Keratinocyte (primary cell): ENCODE measurements around the gene CDK17. TPM values are rescaled to one million over a fixed set of nuclear protein-coding genes. Genes with fewer than 3 reads are reported as not detected.

Source experiments
- DNase-seq: peaks from one replicate; pipeline ENCODE4 v3.0.0-alpha.2; 2011; ENCODE audit warnings: low read depth, missing footprints, low spot score
- FAIRE-seq: peaks from 2 replicates; lab custom pipeline; 2011; peaks lifted over from hg19 to GRCh38; lab: Jason Lieb, UNC
- H2AFZ ChIP-seq: 2 replicates; pipeline ENCODE4 v1.6.0; 2012; ENCODE audit warnings: low read length, control low read depth, inconsistent platforms; ENCODE audit not compliant: control insufficient read depth
- H3K27ac ChIP-seq: 2 replicates; pipeline ENCODE4 v1.5.1; 2011; ENCODE audit warnings: low read length; ENCODE audit not compliant: control insufficient read depth, insufficient read depth
- H3K27me3 ChIP-seq: 3 replicates; pipeline ENCODE4 v1.6.0; 2011; ENCODE audit warnings: low read length; ENCODE audit not compliant: control insufficient read depth, insufficient read depth; ENCODE audit errors: extremely low read depth
- H3K36me3 ChIP-seq, 2 experiments: 2 replicates in 1 of 2; 3 replicates in 1 of 2; pipeline ENCODE4 v1.5.1; 2011; ENCODE audit warnings: low read length in 2 of 2, mild to moderate bottlenecking in 1 of 2; ENCODE audit not compliant: control insufficient read depth in 2 of 2, insufficient read depth in 2 of 2; ENCODE audit errors: extremely low read depth in 1 of 2
- H3K4me1 ChIP-seq: 3 replicates; pipeline ENCODE4 v1.5.1; 2011; ENCODE audit warnings: low read length; ENCODE audit not compliant: control insufficient read depth, insufficient read depth; ENCODE audit errors: extremely low read depth
- H3K4me2 ChIP-seq: 3 replicates; pipeline ENCODE4 v1.6.0; 2011; ENCODE audit warnings: low read depth, low read length; ENCODE audit not compliant: control insufficient read depth, insufficient read depth; ENCODE audit errors: extremely low read depth
- H3K4me3 ChIP-seq, 3 experiments: fragments of 200-600 bp in 1 of 3; sonication (generic) in 1 of 3; 2 replicates in 2 of 3; 3 replicates in 1 of 3; pipeline ENCODE4 v1.5.1; 2011 to 2016; ENCODE audit warnings: low read length in 3 of 3, mild to moderate bottlenecking in 3 of 3, control low read depth in 2 of 3, inconsistent platforms in 1 of 3, low read depth in 1 of 3, mixed read lengths in 1 of 3, mixed run types in 1 of 3, moderate library complexity in 1 of 3; ENCODE audit not compliant: control insufficient read depth in 2 of 3, insufficient read depth in 2 of 3; ENCODE audit errors: extremely low read depth in 1 of 3
- H3K79me2 ChIP-seq: 2 replicates; pipeline ENCODE4 v1.6.0; 2012; ENCODE audit warnings: low read length; ENCODE audit not compliant: control insufficient read depth, insufficient read depth
- H3K9ac ChIP-seq: 3 replicates; pipeline ENCODE4 v1.6.0; 2011; ENCODE audit warnings: low read length; ENCODE audit not compliant: control insufficient read depth, insufficient read depth; ENCODE audit errors: extremely low read depth
- H3K9me1 ChIP-seq: 3 replicates; pipeline ENCODE4 v1.6.0; 2011; ENCODE audit warnings: low read length; ENCODE audit not compliant: control insufficient read depth, insufficient read depth; ENCODE audit errors: extremely low read depth
- H3K9me3 ChIP-seq: 2 replicates; pipeline ENCODE4 v1.5.1; 2012; ENCODE audit warnings: low read depth, low read length; ENCODE audit not compliant: control insufficient read depth
- H4K20me1 ChIP-seq: 3 replicates; pipeline ENCODE4 v1.6.0; 2011; ENCODE audit warnings: low read length; ENCODE audit not compliant: control insufficient read depth, insufficient read depth; ENCODE audit errors: extremely low read depth
- EZH2 ChIP-seq: IDR thresholded peaks from one replicate; pipeline ENCODE4 v1.6.1; 2012; ENCODE audit warnings: inconsistent platforms, mild to moderate bottlenecking, low read length, moderate library complexity
- dilution Hi-C: fragments of 300-500 bp; cut with MboI; formaldehyde crosslinking; loops from one replicate; pipeline ENCODE4 v1.7.0; 2020; ENCODE audit warnings: low sequenced_read_pairs; ENCODE audit not compliant: extremely low pct_ligation_motif_present
- polyA minus RNA-seq, 3 experiments: library from RNA; depleted of rRNA, polyadenylated mRNA; stranded (reverse); fragments of >200 nt; gene quantifications; 1 replicate in 1 of 3; 2 replicates in 1 of 3; 3 replicates in 1 of 3; pipeline ENCODE4 v1.2.3, GENCODE V29; 2011
- polyA plus RNA-seq, 5 experiments: library from polyadenylated mRNA; depleted of rRNA in 3 of 5; stranded (reverse) in 3 of 5; stranded (forward) in 1 of 5; unstranded in 1 of 5; fragments of >200 nt; gene quantifications; 1 replicate in 1 of 5; 2 replicates in 3 of 5; 3 replicates in 1 of 5; pipeline versions ENCODE4 v1.2.1 to v1.2.3, GENCODE V29; 2011 to 2012; ENCODE audit warnings: missing spikeins in 2 of 5, low read depth in 1 of 5, low replicate concordance in 1 of 5
- TF ChIP-seq, protein P1 (sequence below), 3 experiments: IDR thresholded peaks in 1 of 3; conservative IDR thresholded peaks in 1 of 3; optimal IDR thresholded peaks in 1 of 3; 2 replicates in 2 of 3; 3 replicates in 1 of 3; pipeline versions ENCODE3 to v1.5.1; 2011; ENCODE audit warnings: low read length in 3 of 3, mild to moderate bottlenecking in 3 of 3, moderate library complexity in 2 of 3, control low read depth in 1 of 3, inconsistent platforms in 1 of 3; ENCODE audit not compliant: insufficient read depth in 2 of 3; ENCODE audit errors: extremely low read depth in 1 of 3

CDK17 gene
- polyA plus RNA-seq (19.9 to 33.0 TPM (median 30.1 TPM) in 3 replicates), polyA minus RNA-seq (9.7 to 82.1 TPM (median 49.8 TPM) in 3 replicates)
- polyA plus RNA-seq (2011; ENCODE audit: low read depth) = 12.3 TPM
- 11.9 and 32.5 TPM in 2 replicates for polyA plus RNA-seq (2011; cell fraction: cytosol; rRNA removed)
- polyA plus RNA-seq (2011; cell fraction: nucleus; rRNA removed) = 43.8 and 49.5 TPM in 2 replicates
- polyA plus RNA-seq (2012; ENCODE audit: low replicate concordance) = 12.8 and 22.9 TPM in 2 replicates
- polyA minus RNA-seq (2011; cell fraction: cytosol; rRNA and poly(A)+ RNA removed) = 42.0 TPM
- polyA minus RNA-seq (2011; cell fraction: nucleus; rRNA and poly(A)+ RNA removed) = 66.5 and 134 TPM in 2 replicates

DNA sequence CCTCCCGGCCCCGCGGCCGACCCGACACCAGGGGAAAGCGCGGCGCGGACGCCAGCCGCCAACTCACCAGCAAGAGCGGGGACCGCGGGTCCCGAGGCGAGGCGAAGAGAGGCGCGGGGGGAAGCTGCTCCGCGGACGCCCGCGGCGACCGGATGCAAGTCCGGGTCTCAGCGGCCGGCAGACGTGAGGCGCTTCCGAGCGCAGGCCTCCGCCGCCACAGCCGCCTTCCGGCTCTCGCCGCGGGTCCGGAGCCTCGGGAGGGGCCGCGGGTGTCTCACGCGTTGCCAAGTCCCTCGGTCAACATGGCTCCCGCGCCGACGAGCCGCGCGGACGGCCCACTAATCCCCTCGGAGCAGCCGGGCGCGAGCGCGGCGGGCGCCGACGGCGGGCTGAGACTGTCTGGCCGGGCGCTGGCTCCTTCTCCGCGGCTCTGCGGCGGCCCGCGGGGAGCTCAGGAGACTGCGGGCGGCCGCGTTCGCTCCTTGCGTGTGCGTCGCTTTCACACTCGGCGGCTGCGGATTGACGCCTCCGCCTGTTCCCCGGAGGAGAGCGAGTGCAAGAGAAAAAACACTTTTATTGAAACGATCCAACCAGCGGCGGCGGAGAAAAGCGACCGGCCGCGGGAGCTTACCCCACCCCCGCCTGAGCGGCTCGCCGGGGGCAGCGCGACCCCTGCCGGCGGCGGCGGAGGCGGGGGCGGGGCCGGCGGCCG is at the start of gene CDK17:
Gene CDK17, minus strand, starts transcription at position 521 of the 712 bp plus-strand sequence. CDS start 65,603 bp downstream, outside the sequence.
- Histone ChIP-seq H3K9me3 (no peaks in the 10 kb centered on the region), H3K9ac (peak within 1 kb of the TSS; percentile 92), H3K9me1 (no peaks in the 10 kb centered on the region), H2AFZ (peak within 1 kb of the TSS; percentile 21), H3K4me1 (peaks cover 22% of the 10 kb centered on the region), H3K27me3 (no peaks in the 10 kb centered on the region), H3K36me3 (no peaks in the 10 kb centered on the region), H3K4me3 (peak within 1 kb of the TSS; percentile 68 to 99 (median 78)), H3K4me2 (peak within 1 kb of the TSS; percentile 89), H3K27ac (peak within 1 kb of the TSS; percentile 79), H4K20me1 (peaks cover 6% of the 10 kb centered on the region), H3K79me2 (peaks cover 49% of the 10 kb centered on the region)
- FAIRE-seq = no peak
- TF ChIP-seq, protein P1, sequence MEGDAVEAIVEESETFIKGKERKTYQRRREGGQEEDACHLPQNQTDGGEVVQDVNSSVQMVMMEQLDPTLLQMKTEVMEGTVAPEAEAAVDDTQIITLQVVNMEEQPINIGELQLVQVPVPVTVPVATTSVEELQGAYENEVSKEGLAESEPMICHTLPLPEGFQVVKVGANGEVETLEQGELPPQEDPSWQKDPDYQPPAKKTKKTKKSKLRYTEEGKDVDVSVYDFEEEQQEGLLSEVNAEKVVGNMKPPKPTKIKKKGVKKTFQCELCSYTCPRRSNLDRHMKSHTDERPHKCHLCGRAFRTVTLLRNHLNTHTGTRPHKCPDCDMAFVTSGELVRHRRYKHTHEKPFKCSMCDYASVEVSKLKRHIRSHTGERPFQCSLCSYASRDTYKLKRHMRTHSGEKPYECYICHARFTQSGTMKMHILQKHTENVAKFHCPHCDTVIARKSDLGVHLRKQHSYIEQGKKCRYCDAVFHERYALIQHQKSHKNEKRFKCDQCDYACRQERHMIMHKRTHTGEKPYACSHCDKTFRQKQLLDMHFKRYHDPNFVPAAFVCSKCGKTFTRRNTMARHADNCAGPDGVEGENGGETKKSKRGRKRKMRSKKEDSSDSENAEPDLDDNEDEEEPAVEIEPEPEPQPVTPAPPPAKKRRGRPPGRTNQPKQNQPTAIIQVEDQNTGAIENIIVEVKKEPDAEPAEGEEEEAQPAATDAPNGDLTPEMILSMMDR (optimal IDR thresholded peaks at IDR 0.05 in 1 of 3, IDR thresholded peaks at IDR 0.05 in 1 of 3, conservative IDR thresholded peaks at IDR 0.05 in 1 of 3; ENCODE audit: extremely low read depth in 1 of 3, insufficient read depth in 2 of 3, low read length in 3 of 3) = peak in 2 of 3 experiments; percentile 32 to 47
- no peak for TF ChIP-seq EZH2
- dilution Hi-C loops = no loop called here
- no peak for DNase-seq

DNA sequence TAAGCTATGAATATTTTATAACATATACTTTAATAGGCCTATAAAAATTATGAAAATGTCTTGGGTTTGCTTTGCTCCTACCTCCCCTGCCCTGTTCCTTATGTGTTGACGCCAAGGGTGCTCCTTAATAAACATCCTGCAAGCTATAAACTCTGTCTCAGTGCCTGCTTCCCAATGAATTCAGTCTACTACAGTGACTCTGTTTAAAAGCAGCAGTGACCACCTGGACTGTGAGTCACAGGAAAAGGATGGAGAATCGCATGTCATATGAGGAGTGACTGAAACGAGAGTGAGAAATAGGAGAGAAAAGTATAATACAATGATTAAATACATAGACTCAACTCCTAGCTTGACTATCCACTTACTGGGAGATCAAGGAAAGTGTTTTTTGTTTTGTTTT is 48.1 kb upstream of the CDK17 start:
- H3K9me1 ChIP-seq = no peaks in the 10 kb centered on the region
- dilution Hi-C loops = no loop called here
- H3K36me3 ChIP-seq = no peaks in the 10 kb centered on the region
- peak overlapping the region; percentile 10 for H3K4me2 ChIP-seq
- TF ChIP-seq EZH2 = no peak
- TF ChIP-seq, protein P1 (optimal IDR thresholded peaks at IDR 0.05 in 1 of 3, IDR thresholded peaks at IDR 0.05 in 1 of 3, conservative IDR thresholded peaks at IDR 0.05 in 1 of 3; ENCODE audit: extremely low read depth in 1 of 3, insufficient read depth in 2 of 3, low read length in 3 of 3) = no peak
- DNase-seq = no peak
- H2AFZ ChIP-seq = peak overlapping the region; percentile 36
- peak overlapping the region; percentile 93 for H3K27ac ChIP-seq
- H3K27me3 ChIP-seq = no peaks in the 10 kb centered on the region
- no peaks in the 10 kb centered on the region for H3K9me3 ChIP-seq
- peak overlapping the region; percentile 22 for H3K9ac ChIP-seq
- no peaks in the 10 kb centered on the region for H4K20me1 ChIP-seq
- H3K4me1 ChIP-seq = peaks cover 34% of the 10 kb centered on the region
- H3K79me2 ChIP-seq = no peaks in the 10 kb centered on the region
- H3K4me3 ChIP-seq = no peak overlapping the region
- FAIRE-seq = peak; percentile 77
